Activated CD4-positive, CD25-positive, alpha-beta regulatory T cell (primary cell): ENCODE measurements around the gene KCNS3.

ENCODE experiments used
- DNase-seq, 4 experiments: peaks; one replicate each; lab custom pipeline; 2025; lab: John Stamatoyannopoulos, UW

KCNS3 gene

DNA sequence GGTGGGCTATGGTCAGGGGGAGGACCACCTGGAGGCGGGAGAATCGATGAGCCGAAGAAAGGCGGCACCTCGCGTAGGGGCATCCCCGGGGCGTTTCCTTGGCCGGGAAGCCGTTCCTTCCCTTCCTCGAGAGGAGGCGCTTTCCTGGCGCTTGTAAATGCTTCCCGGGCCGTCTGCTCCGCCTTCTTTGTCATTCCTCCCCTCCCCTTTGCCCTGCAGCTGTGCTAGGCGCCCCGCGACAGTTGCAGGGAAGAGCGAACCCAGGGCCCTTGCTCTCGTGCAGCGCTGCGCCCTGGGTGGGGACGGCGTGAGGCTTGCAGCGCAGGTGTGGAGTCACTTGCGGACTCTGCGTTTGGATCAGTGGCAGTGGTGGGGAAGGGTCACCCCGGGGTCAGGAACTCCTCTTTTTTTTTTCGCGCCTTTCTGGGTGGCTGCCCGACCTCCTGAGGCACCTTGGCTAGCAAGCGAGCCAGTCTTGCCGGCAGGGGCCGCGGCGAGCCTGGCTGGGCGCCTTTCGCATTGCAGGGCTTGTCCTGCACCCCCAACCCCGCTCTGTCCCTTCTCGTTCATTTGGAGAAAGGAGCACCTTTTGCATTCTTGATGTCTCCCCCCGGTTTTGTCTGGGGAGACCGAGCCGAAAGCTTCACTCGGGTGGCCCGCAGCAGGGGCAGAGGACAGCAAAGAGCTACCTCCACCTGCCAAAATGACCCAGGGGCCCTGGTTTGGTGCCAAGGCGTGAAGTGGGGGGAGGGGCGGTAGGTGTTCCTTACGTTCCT, 858 bp downstream of the KCNS3 start:
- DNase-seq = no peak

DNA sequence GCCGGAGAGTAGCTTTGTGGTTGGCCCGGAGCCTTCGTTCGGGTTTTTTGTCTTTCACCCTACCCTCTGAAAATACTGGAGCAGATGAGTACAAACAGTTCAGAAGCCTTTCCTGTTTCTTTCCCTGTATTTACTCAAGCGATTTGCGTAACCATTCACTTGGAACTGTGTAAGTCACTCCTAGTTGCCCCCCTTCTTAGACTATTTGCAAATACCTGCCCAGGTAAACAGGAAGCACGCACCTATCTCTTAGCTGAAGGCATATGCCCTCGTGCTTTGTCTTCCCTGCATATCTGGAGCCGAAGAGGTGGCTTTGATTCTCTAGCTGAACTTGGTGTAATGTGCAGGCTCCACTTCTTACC, 1.4 kb downstream of the KCNS3 start:
- DNase-seq = no peak

DNA sequence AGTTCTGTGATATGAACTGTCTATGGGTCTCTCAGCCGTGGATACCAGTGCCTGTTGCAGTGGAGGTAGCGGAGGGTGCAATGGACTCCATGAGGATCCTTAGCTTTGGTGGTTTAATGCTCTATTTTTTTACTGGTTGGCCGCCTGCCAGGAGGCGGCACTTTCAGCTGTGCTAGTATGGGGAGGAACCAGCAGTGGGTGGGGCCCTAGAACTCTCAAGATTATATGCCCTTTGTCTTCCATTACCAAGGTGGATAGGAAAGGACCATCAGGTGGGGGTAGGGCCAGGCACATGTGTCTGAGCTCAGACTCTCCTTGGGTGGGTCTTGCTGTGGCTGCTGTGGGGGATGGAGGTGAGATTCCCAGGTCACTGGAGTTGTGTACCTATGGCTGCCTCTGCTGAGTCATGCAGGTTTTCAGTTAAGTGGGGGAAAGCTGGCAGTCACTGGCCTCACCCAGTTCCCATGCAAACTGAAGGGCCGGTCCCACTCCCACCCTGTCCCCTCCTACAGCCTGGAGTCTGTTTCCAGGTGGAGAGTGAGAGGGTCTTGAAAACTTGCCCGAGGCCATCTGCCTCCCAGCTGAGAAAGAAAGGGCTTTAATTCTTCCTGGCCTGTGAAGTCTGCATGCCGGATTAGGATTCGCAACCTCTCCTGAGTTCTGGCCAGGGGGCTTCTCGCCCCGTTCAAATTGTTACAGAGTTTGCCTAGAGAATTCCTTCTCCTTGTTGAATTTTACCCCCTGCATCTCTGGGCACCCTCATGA, 14.5 kb downstream of the KCNS3 start:
- DNase-seq = no peak

DNA sequence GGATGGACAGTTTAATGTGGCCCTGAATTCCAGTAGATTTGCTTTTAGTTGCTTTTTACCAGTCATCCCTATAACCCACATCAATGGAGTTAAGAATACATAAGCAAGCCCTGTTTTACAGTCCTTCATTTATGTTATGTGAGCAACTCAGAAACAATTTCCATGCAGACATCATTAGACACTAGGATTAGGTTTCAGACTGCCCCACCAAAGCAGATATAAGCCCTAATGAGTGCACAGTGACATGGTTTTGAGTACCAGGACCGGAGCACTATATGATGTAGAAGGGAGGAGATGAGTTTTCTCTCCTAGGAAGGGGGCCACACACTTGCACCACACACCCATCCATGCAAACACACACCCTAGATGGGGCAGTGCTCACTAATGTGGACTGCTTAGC, 15.5 kb downstream of the KCNS3 start:
- no peak for DNase-seq

DNA sequence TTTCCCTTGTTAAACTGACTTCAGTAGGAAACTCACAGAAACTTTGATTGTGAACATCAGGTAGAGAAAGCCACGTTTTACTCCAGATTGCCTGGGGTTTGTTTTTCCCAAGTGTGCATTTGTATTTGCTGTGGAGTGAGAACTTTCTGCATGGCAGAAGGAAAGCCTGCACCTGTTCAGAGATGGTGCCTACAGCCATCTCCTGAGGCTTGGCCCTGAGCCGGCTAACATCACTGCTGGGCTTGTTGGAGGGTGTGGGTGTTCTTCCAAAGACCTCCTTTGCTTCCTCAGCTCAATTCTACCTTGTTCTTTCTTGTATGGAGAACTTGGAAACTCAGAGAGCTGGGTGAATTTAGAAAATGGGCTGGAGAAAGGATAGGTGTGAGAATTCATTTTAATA, 16.1 kb downstream of the KCNS3 start:
- no peak for DNase-seq

DNA sequence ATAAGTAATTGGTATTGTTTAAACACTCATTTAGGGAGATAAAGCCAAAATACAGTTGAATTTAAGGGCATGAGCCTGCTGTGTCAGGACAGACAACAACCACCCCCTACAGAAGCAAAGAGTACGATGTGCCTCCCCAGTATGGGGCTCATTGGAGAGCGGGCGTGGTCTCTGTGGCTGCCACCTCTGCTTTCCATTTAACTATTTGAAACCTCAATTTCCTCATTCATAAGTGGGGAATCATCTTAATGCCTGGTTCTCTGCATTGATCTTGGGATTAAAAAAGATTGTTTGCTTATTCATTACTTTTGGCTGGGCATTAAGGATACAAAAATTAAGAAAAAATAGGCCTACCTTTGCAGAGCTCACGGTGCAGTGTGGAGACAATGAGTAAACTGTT, 21.4 kb downstream of the KCNS3 start:
- no peak for DNase-seq

DNA sequence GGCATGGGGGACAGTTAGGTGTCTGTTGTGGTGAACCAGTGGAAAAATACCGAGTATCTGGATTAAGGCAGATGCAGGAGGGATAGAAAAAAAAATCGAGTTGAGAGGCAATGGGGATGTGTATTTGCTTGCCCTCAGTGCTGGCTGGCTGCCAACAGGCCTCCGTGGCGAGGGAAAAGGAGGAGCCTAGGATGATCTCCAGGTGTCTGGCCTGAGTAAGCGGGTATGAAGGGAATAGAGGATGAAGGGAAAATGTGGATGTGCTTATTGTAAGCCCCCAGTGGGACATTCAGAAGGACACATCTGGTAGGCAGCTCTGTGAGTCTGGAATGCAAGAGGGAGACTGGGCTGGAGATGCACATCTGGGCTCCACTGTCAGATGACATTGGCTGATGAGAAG, 22.8 kb downstream of the KCNS3 start:
- DNase-seq = no peak

DNA sequence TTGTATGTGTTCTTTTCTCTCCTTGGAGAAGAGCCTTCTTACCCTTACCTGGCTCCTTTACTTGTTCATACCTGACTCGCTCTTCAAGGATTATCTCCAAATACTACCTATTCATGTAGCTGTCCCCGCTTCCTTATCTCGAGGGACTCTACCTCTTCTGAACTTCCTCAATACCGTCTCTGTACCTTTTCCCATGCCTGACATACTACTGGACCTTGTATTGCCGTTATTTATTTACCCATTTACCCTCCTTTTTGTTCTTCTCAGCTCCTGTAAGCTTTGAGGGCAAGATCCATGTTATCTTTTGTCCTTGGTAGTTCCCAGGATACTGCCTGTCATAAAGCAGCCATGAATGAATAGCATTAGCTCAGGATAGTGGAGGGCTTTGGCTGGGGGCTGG, 32.5 kb downstream of the KCNS3 start:
- no peak for DNase-seq

DNA sequence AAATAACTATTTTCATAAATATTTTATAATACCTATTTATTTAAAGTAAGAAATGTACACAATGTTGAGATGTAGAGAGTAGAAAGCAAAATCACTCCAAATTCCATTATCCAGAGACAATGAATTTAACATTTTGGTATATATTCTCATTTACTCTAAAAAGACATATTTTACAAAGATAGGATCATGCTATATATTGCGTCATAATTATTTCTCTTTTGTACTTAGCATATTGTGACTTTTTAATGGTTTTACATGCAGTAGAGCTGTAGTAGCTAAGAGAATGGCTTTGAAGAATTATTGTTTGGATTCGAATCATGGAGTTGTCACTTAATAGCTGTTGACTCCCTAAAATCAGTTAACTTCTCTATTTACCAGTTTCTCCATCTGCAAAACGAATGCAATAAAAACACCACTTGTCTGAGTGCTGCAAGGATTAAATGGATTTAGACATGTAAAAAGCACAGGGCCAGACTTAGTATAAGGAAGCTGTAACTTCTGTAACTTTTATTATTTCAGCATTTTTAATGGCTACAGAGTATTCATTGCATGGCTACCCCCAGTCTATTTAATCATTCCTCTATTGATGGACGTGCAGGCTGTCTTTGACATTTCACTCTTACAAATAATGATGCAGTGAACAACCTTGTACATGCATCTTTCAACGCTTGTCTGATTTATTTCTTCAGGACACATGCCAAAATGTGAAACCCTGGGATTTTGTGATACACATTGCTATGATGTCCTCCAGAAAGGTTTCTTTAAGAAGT, 33.2 kb downstream of the KCNS3 start:
- DNase-seq = no peak

DNA sequence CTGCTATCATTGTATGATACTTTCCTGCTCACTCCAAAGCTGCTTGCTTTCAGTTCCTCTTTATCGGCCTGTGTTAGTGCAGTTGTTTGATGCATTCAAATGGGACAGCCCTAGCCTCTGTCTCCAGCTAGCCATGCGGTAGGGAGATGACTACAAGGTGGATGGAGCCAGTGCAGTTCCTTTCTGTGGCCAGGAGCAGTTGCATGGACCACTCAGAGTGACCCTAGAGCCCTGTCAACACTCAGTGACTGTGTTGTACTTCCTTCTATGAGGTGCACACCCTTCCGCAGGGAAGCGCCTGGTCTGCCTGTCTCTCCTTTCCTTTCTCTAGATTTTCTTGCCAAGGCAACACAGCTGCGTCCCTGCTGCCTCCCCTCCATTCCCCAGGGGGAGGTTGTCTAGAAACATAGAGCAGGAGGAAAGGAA, 33.8 kb downstream of the KCNS3 start:
- no peak for DNase-seq

DNA sequence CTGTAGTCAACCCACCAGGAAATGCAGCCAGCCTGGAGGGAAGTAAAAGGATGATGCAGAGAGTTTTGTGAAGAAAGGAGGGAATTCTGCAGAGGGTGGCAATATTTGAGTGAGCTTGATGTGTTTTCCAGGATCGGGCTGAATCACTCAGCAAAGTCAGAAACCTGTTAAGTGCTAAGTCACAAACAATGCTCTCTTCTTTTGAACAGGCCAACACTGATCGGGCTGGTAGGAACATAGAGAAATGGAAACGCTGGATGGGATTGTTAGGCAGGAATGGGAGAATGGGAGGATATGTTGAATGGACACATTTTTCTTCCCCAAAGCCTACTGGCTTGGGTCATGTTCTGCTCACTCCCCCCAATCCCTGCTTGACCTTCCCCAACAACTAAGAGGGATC, 36.6 kb downstream of the KCNS3 start:
- DNase-seq = no peak

DNA sequence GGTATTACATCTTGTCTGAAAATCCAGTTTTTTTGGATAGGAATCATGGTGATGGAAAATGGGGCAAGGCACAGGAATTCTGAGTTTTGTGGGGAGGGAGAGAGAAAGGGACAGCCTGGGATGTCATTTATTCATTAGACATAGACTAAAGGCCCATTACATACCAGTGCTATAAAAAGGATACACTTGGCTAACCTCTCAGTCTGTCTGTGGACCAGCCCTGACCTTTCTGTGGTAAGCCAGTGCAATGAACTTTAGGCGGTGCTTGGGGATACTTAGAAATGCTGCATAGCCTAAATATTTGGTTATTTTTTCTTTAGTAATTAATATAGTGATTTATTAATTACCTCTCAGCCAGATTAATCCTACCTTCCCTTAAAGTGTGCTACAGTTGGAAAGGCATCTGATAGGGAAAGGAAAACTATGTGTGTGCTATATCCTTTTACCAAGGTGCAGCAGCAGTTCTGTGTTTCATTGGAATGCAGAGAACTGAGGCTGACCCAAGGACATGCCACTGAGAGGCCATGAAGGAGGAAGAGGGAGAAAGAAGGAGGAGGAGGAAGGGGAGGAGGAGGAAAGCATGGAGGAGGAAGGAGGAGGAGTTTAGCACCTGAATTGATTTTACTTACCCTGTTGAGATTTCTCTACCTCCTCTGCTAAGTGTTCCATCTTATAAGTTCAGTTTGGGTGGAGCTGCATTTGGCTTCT, 37.5 kb downstream of the KCNS3 start:
- no peak for DNase-seq

DNA sequence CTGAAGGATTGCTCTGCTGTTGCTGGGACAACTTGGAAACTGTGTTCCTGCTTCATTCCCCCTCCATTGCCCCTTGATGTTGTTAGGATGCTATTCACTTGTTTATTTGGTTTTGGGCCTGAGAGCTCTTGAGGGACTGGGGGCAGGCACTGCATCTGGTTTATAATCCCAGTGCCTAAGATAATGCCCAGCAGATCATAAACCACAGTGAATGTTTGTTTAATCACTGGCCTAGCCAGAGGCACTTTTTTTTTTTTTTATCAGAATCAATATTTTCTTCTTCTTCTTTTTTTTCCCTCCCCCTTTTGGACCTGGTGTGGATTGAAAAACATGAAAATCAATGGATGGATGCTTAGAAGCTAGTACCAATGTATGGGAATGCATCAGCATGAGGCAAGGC, 38.1 kb downstream of the KCNS3 start:
- no peak for DNase-seq

DNA sequence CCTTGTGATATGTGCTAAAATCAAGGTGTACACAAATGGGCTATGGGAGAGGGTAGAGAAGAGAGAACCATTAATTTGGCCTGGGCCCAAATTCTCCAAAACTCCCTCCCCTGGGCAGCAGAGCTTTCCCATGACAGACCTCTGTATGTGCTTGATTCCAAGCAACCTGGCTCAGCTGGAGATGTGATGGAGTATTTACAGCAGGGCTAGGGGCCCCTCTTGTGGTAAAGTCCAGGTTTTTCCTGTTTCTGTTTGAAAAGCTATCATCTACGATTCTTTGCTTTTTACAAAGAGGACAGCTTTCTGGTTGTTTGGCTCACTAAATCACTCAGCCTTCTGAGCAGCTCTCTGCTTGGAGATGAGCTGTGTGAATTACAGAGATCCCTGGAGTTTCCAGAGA, 40.3 kb downstream of the KCNS3 start:
- no peak for DNase-seq

DNA sequence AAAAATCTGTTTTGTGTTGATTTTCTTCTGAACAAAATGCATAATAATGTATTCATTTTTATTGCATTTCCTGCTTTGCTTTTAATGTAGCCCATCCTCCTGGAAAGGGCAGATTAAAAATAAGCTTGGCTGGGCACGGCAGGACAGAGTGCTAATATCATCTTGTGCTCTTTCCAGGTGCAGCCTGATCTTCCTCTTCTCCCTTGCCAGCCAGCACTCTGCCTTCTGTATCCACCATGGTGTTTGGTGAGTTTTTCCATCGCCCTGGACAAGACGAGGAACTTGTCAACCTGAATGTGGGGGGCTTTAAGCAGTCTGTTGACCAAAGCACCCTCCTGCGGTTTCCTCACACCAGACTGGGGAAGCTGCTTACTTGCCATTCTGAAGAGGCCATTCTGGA, 52.3 kb downstream of the KCNS3 start:
- no peak for DNase-seq

DNA sequence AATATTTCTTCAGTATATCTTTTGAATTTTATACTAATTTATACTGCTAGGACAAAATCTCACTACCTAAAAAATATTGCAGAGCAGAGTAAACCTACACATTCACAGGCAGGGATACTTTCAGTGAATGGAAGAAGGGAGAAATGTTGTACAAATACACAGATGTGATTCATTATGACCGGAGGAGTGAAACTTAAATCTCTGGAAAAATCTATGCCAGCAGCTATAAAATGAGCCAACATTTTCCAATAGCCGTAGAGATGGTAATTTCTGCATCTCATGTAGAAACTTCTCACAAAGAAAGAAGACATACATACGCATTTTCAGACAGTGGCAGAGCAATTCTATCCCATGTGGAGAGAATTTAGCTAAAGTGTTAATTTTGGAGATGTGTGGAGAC, 54.8 kb downstream of the KCNS3 start:
- DNase-seq = no peak

DNA sequence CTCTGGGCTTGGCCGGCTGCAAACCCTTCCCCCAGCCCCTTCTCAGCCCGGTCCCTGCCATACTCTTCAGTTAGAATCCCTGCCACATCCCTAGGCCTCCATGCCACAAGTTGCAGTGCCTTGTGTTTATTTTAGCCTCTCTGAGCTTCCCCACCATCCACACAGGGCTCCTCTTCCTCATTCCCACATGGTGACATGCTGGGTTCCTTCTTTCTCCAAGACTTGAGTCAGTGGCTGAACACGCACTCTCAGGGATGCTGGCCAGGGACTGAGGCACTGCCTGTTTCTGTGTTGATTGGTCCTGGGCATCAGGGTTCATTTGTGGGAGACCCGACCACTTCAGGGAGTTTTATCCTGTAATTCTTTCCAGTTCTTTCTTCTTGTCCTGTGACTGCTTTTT, 56.3 kb downstream of the KCNS3 start:
- DNase-seq = no peak

DNA sequence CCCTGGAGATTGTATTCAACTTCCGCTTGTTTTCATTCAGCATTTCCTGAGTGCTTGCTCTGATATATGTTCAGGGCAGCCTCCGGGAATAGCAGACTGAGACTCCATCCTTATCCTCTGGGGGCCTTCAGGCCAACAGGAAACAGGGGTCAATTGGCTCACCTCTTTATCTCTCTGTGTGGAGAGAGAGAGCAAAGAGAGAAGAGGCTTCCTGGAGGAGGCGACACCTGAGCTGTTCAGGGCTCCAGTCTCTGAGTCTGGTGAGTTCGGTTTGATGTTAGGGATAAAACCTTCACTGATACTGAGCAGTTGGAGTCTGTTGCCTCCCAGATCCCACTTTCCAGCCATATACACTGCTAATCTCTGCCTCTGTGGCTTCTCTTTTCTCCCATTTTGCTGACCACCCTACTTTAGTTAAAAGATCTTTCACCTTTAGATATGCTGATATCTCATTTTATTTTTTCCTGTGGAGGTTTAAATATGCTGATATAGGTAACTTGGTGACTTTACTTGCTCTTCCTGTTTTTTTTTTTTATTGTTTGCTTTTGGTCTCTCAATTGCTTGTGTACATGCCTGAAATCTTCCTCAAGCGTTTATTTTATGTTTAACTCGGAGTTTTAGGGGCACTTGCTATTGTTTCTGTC, 56.9 kb downstream of the KCNS3 start:
- no peak for DNase-seq

DNA sequence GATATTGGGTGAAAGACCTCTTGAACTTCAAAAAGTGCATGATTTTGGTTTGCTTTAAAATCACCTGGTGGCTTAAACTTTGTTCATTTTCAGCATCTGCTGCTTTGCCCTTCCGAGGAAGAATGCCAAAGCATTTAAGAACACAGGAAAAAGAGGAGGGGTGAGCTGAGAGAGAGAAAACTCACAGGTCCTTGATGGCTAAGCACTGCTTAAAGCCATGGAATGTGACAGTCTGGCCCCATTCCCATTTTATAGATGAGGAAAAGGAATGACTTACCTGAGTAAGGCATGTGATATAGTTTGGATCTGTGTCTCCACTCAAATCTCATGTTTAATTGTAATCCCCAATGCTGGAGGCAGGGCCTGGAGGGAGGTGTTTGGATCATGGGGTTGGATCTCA, 58.1 kb downstream of the KCNS3 start:
- DNase-seq = no peak

DNA sequence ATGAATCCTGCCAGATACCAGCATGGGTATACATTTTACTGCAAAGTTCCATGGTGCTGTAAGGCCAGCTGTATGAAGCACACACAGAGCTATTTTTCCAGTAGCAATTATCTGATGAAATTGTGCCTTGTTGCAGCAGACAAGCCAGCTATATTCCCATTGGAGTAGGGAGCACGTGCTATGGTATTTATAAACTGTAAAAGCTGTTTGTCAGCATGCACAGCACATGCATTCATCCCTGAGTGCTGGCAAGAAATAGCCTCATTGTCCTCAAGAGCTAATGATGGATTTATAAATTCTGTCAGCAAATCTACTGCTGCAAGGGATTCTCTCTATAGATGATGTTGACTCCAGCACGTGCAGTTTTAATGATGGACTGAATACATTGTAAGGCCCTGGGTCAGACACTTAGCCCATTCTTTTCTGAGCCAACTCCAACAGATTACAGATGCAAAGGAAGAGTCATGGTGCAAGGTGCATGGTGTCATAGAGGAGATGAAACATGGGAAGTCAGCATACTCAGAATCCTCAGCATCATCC, 61.7 kb downstream of the KCNS3 start:
- no peak for DNase-seq

DNA sequence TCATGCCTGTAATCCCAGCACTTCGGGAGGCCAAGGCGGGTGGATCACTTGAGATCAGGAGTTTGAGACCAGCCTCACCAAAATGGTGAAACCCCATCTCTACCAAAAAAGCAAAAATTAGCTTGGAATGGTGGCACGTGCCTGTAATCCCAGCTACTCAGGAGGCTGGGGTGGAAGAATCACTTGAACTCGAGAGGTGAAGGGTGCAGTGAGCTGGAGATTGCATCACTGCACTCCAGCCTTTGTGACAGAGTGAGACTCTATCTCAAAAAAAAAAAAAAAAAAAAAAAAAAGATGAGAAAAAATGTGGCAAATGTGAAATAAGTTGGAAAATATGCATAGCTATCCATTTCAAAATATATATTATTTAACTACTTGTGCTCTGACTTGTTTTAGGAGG, 65.0 kb downstream of the KCNS3 start:
- no peak for DNase-seq

DNA sequence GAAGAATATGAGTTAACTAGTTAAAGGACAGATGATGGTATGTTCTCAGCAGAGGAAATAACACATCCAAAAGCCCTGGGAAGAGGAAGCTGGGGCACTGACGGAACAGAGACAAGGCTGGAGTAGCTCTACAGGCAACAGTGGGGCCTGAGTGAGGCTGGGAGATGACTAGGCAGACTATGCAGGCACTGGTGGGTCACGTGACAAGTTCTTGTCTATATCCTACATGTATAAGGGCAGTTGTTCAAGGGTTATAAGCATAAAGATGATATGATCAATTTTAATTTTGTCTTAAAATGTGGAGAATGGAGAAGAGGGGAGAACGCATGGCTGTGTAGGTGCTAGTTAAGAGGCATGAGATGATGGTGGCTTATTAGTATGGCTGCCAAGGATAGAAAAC, 68.6 kb downstream of the KCNS3 start:
- no peak for DNase-seq
